Muscle layer of colon (tissue), 2 donors: ENCODE results near the gene UGT1A9.
"Not testable (repeated sequence)": the region's sequence is repeated elsewhere in the genome, so short reads cannot be mapped to it uniquely, and the experiment has no call there.

Experiments used
- H3K27ac ChIP-seq: one replicate; pipeline ENCODE4 v1.7.0; 2013; ENCODE audit warnings: low read depth, mild to moderate bottlenecking, low read length, moderate library complexity
- H3K27me3 ChIP-seq, 2 donors: one replicate each; pipeline ENCODE4 v1.7.0; 2013; ENCODE audit warnings: low read length in 2 of 2, mild to moderate bottlenecking in 2 of 2; ENCODE audit not compliant: insufficient read depth in 2 of 2, control insufficient read depth in 1 of 2
- H3K36me3 ChIP-seq: one replicate; pipeline ENCODE4 v1.7.0; 2013; ENCODE audit warnings: mild to moderate bottlenecking, low read length; ENCODE audit not compliant: insufficient read depth
- H3K4me1 ChIP-seq: one replicate; pipeline ENCODE4 v1.7.0; 2013; ENCODE audit warnings: mild to moderate bottlenecking, low read length; ENCODE audit not compliant: insufficient read depth
- H3K4me3 ChIP-seq, 2 donors: one replicate each; pipeline ENCODE4 v1.7.0; 2013; ENCODE audit warnings: low read length in 2 of 2, low read depth in 1 of 2, mild to moderate bottlenecking in 1 of 2, moderate library complexity in 1 of 2
- H3K9ac ChIP-seq: one replicate; pipeline ENCODE4 v1.7.0; 2013; ENCODE audit warnings: low read length
- H3K9me3 ChIP-seq: one replicate; pipeline ENCODE4 v1.7.0; 2013; ENCODE audit warnings: mild to moderate bottlenecking, low read length
- donor health status: abdominal sarcoma.
- donor health status: Adenocarcinoma of cecum.

UGT1A9 gene

DNA sequence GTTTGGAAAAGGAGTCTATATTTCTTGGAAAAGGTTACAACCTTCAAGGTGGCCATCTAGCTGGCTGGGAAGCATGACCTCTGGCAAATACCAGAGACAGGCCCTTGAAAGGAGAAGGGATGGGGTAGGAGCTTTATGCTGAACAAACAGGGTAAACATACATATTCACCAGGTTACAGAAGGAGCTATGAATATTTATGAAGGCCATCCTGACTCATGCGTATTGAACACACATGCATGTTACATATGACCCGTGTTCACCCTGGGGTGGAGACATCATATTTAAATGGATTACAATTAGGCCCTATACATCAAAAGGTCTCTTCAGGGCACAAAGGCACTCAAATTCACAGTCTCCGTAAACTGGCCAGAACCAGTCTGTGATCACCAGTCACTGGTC lies 15.8 kb upstream of the UGT1A9 start:
- H3K4me3 ChIP-seq, H3K27me3 ChIP-seq, H3K9me3 ChIP-seq, H3K4me1 ChIP-seq, H3K9ac ChIP-seq, H3K27ac ChIP-seq, H3K36me3 ChIP-seq: not testable (repeated sequence)

DNA sequence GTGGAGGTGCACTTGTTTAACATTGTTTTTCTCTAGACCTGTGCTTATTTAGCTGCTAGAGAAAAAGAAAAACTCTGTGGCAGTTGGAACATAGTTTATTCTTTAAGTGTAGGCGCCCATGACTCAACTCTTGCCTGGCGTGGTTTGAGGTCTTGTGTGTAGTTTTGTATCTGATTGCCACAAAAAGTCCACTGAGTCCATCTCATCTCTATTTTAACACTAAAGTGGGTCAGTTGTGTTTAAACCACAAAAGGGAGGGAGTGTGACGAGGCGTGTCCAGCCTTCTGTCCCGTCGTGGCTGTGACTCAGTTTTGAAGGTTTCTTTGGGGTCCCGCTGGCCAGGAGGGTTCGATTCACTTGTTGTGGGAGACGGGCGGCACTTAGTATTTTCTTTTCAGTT lies 15.3 kb upstream of the UGT1A9 start:
- Histone ChIP-seq H3K9me3 (no peaks in the 10 kb centered on the region), H3K4me1 (no peaks in the 10 kb centered on the region), H3K27ac (no peak overlapping the region), H3K27me3 (no peaks in the 10 kb centered on the region), H3K36me3 (no peaks in the 10 kb centered on the region), H3K4me3 (no peak overlapping the region), H3K9ac (no peak overlapping the region)

- no peaks in the 10 kb centered on the region for H3K4me1 ChIP-seq
- no peak overlapping the region for H3K9ac ChIP-seq
- no peaks in the 10 kb centered on the region for H3K27me3 ChIP-seq
- no peaks in the 10 kb centered on the region for H3K36me3 ChIP-seq
- no peak overlapping the region for H3K4me3 ChIP-seq
- H3K9me3 ChIP-seq, result no peaks in the 10 kb centered on the region
- no peak overlapping the region for H3K27ac ChIP-seq
These were observed 13.1 kb upstream of the UGT1A9 start for GRCh38 chr2:233658610-233659009.

DNA sequence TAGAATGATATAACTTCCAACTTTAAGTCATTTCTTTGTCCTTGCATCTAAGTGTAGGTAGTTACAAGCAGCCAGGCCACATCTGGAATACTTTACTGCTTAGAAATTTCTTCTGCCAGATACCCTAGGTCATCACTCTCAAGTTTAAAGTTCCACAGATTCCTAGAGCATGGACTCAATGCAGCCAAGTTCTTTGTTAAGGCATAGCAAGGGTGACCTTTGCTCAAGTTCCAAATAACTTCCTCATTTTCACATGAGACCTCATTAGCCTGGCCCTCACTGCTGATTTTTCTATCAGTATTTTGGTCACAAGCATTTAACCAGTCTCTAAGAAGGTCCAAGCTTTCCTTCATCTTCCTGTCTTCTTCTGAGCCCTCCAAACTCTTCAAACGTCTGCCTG lies 7.8 kb upstream of the UGT1A9 start:
- Histone ChIP-seq H3K27ac (no peak overlapping the region), H3K4me1 (no peaks in the 10 kb centered on the region), H3K9ac (no peak overlapping the region), H3K36me3 (no peaks in the 10 kb centered on the region), H3K27me3 (no peaks in the 10 kb centered on the region), H3K9me3 (no peaks in the 10 kb centered on the region), H3K4me3 (no peak overlapping the region)

- Histone ChIP-seq H3K27me3 (no peaks in the 10 kb centered on the region), H3K4me3 (no peak overlapping the region), H3K9ac (no peak overlapping the region), H3K27ac (no peak overlapping the region), H3K9me3 (no peaks in the 10 kb centered on the region), H3K36me3 (no peaks in the 10 kb centered on the region), H3K4me1 (no peaks in the 10 kb centered on the region)
These were observed 3.0 kb upstream of the UGT1A9 start for GRCh38 chr2:233668605-233669260.

GRCh38 chr2:233672886-233673285 lies 1.2 kb downstream of the UGT1A9 start:
- Histone ChIP-seq H3K9me3 (no peaks in the 10 kb centered on the region), H3K27me3 (no peaks in the 10 kb centered on the region), H3K4me1 (no peaks in the 10 kb centered on the region), H3K4me3 (no peak overlapping the region), H3K9ac (no peak overlapping the region), H3K36me3 (no peaks in the 10 kb centered on the region), H3K27ac (no peak overlapping the region)

DNA sequence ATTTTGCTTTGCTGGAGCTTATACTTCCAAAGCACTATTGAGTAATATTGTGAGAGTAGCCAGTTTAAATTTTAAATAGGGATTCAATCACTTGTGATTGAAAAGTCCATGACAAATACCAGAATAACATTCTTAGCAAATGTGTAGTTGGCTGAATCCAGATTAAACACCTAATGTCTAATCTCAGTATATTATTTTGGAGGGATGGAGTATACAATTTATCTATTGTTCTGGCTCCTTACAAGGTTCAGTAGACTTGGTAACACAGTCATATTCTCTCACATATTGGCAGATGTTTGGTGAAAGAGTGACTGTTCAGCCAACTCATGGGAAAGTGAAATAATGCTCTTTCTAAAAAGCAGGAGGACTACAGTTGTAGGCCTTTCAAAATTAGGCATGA lies 2.2 kb downstream of the UGT1A9 start:
- no peaks in the 10 kb centered on the region for H3K9me3 ChIP-seq
- H3K4me3 ChIP-seq, result no peak overlapping the region
- H3K9ac ChIP-seq, result no peak overlapping the region
- H3K36me3 ChIP-seq, result no peaks in the 10 kb centered on the region
- no peaks in the 10 kb centered on the region for H3K4me1 ChIP-seq
- no peak overlapping the region for H3K27ac ChIP-seq
- H3K27me3 ChIP-seq, result no peaks in the 10 kb centered on the region

- Histone ChIP-seq H3K27ac (no peak overlapping the region), H3K9ac (no peak overlapping the region), H3K4me1 (no peaks in the 10 kb centered on the region), H3K4me3 (no peak overlapping the region), H3K9me3 (no peaks in the 10 kb centered on the region), H3K27me3 (no peaks in the 10 kb centered on the region), H3K36me3 (no peaks in the 10 kb centered on the region)
These were observed 2.6 kb downstream of the UGT1A9 start for GRCh38 chr2:233674314-233674713.

DNA sequence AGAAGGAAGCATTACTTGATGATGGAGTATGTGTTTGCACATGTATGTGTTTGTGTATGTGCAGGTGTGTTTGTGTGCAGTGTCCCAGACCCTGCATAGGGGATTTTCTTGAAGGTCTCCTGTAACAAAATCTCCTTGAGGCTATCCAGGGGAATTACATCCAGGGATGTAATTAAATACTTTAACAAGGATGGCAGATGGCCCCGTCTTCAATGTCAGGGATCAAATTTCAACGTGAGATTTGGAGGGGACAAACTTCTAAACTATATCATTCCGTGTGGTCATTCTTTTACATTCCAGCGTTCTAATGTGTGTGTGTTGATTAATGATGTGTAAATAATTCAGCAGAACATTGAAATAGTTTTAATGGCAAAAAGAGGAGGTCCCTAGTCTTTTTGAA lies 3.3 kb downstream of the UGT1A9 start:
- Histone ChIP-seq H3K4me1 (no peaks in the 10 kb centered on the region), H3K27me3 (no peaks in the 10 kb centered on the region), H3K27ac (no peak overlapping the region), H3K36me3 (no peaks in the 10 kb centered on the region), H3K9ac (no peak overlapping the region), H3K4me3 (no peak overlapping the region), H3K9me3 (no peaks in the 10 kb centered on the region)

- Histone ChIP-seq H3K9me3 (no peaks in the 10 kb centered on the region), H3K36me3 (no peaks in the 10 kb centered on the region), H3K9ac (no peak overlapping the region), H3K27ac (no peak overlapping the region), H3K4me3 (no peak overlapping the region), H3K4me1 (no peaks in the 10 kb centered on the region), H3K27me3 (no peaks in the 10 kb centered on the region)
These were observed 4.3 kb downstream of the UGT1A9 start for GRCh38 chr2:233676046-233676445.

DNA sequence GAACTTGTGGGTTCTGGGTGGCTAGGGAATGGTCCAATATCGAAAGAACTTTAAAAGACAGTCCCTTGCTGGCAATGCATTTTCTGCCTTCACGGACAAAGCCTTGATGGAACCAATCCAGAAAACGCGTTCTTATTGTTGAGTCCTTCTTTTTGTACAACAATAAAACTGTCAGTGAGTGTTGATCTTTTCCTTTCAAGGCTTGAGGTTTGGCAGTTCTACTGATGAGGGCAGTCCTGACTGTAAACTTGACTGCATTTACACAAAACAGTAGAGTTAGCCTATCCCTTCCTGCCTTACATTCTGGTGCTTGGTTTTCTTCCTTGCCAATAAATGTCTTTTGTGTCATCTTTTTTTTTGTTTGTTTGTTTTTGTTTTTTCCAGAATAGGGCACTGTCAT lies 7.5 kb downstream of the UGT1A9 start:
- Histone ChIP-seq H3K9ac (no peak overlapping the region), H3K9me3 (no peaks in the 10 kb centered on the region), H3K4me1 (no peaks in the 10 kb centered on the region), H3K27me3 (no peaks in the 10 kb centered on the region), H3K27ac (no peak overlapping the region), H3K4me3 (no peak overlapping the region), H3K36me3 (no peaks in the 10 kb centered on the region)

DNA sequence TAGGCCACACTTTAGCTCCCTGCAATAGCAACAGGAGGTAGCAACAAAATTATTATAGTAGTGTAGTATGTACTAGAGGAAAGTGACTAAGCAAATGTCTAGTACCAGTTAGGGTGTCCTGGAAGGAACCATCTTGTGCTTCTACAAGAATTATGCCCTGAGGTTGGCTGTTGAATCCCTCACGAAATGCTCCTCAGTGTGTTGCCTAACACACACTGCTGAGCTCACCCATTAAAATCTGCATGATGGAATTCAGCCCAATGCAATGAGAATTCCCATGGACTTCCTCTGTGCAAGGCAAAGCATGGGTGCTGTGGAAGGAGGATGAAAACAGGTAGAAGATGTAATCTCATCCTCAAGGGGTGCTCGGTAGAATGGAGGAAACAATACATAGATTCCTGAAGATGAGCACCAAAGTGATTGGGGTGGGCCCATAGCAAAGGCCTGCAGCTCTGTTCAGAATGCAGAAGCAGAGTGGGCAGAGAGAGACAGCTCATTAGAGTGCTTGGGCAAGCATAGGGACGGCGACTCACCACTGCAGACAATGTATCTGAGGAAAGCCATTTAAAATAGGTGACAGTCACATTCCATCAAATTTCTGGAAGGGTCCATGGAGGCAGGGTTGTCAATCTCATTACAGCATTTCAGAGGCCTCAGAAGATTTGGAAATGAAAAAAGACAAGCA lies 8.8 kb downstream of the UGT1A9 start:
- Histone ChIP-seq H3K27me3 (no peaks in the 10 kb centered on the region), H3K36me3 (no peaks in the 10 kb centered on the region), H3K9me3 (no peaks in the 10 kb centered on the region), H3K4me1 (no peaks in the 10 kb centered on the region), H3K4me3 (no peak overlapping the region), H3K9ac (no peak overlapping the region), H3K27ac (no peak overlapping the region)
